OCI-LY7 (cell line): ENCODE data around the gene GALNT10.

ENCODE experiments used
- EZH2phosphoT487 ChIP-seq: fragments of 200-600 bp; sonication (generic); IDR thresholded peaks from 2 replicates; pipeline ENCODE4 v1.6.1; 2018; ENCODE audit warnings: low read depth, borderline replicate concordance, mild to moderate bottlenecking, mixed run types, antibody characterized with exemption, low read length, moderate library complexity, mixed read lengths
- TF ChIP-seq, protein P1 (sequence below): fragments of 200-600 bp; sonication (generic); conservative IDR thresholded peaks from 2 replicates; pipeline ENCODE4 v1.5.1; 2014; ENCODE audit warnings: mild to moderate bottlenecking, antibody characterized with exemption, low read length, moderate library complexity, mixed read lengths

DNA sequence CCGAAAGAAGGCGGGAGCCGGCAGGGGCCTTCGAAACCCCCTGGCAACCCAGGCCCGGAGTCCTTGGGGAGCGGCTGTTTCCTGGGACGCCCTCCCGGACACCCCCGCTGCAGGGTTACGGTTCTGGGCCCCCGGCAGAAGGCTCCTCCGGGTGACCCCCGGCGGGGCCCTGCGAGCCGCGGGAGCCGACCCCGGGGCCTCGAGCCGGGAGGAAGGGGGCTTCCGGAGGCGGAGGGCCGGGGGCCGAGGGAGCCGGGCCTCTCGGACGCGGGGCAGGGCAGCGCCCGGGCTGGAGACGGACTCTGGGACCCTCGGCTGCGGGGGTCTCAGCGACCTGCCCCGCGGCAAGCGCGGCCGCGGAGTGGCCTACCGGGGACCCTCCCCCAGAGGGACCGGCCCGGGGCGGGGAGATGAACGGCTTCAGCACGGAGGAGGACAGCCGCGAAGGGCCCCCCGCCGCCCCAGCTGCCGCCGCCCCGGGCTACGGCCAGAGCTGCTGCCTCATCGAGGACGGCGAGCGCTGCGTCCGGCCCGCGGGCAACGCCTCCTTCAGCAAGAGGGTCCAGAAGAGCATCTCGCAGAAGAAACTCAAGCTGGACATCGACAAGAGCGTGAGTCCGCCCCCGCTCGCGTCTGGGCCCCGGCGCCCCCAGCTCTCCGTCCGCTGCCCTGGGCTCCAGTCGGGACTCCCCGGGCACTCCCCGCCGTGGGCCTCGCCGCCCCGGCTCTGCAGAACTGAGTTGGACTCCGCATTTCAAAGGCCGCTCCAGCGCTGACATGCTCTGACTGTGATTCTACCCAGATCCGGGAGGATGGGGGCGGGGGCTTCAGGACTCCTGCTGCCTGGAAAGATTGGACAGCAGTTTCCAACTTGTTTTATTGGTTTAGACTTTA, 255.9 kb downstream of the GALNT10 start:
- TF ChIP-seq, protein P1, sequence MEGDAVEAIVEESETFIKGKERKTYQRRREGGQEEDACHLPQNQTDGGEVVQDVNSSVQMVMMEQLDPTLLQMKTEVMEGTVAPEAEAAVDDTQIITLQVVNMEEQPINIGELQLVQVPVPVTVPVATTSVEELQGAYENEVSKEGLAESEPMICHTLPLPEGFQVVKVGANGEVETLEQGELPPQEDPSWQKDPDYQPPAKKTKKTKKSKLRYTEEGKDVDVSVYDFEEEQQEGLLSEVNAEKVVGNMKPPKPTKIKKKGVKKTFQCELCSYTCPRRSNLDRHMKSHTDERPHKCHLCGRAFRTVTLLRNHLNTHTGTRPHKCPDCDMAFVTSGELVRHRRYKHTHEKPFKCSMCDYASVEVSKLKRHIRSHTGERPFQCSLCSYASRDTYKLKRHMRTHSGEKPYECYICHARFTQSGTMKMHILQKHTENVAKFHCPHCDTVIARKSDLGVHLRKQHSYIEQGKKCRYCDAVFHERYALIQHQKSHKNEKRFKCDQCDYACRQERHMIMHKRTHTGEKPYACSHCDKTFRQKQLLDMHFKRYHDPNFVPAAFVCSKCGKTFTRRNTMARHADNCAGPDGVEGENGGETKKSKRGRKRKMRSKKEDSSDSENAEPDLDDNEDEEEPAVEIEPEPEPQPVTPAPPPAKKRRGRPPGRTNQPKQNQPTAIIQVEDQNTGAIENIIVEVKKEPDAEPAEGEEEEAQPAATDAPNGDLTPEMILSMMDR: no peak
- no peak for TF ChIP-seq EZH2phosphoT487
